Pancreas (tissue), 10 donors: ENCODE measurements around the gene TMC7. TPM values are rescaled to one million over a fixed set of nuclear protein-coding genes. Genes with fewer than 3 reads are reported as not detected.
A peak's percentile ranks its signal among the peaks of the same experiment; 100 is the strongest.

Experiments
- ATAC-seq, 4 donors: fragments of 200-7000 bp; cut with Tn5 transposase; one replicate each; pipeline versions ENCODE4 v1.8.0 to v1.9.1; 2020; ENCODE audit warnings: mild to moderate bottlenecking in 4 of 4, moderate library complexity in 4 of 4
- DNase-seq, 6 donors: peaks; one replicate each; pipeline ENCODE4 v3.0.0-alpha.2; 2020
- FAIRE-seq: peaks from 2 replicates; lab custom pipeline; 2012; peaks lifted over from hg19 to GRCh38; lab: Jason Lieb, UNC
- H3K27ac ChIP-seq, 4 donors: fragments of 200-600 bp; sonication (generic); 1 replicate in 3 of 4; 2 replicates in 1 of 4; pipeline versions ENCODE4 v1.5.0 to v1.8.0; 2020
- H3K27me3 ChIP-seq, 4 donors: fragments of 200-600 bp; one replicate each; pipeline ENCODE4 v1.8.0; 2021
- H3K36me3 ChIP-seq, 3 donors: fragments of 200-600 bp; sonication (generic) in 1 of 3; one replicate each; pipeline versions ENCODE4 v1.5.0 to v1.8.0; 2020 to 2021
- H3K4me1 ChIP-seq, 3 donors: fragments of 200-600 bp; one replicate each; pipeline ENCODE4 v1.8.0; 2021
- H3K4me3 ChIP-seq, 4 donors: fragments of 200-600 bp; sonication (generic) in 2 of 4; one replicate each; pipeline versions ENCODE4 v1.5.0 to v1.8.0; 2020 to 2021
- H3K9me3 ChIP-seq, 4 donors: fragments of 200-600 bp; one replicate each; pipeline ENCODE4 v1.8.0; 2021
- WGBS, 2 donors: extraction: QIAGEN DNeasy Blood & Tissue Kit; methylation state at CpG; one replicate each; pipeline ENCODE4 v1.1.7; 2013; 5-methylcytosine and 5-hydroxymethylcytosine counted together
- intact Hi-C, 3 donors: fragments of 100-400 bp; cut with DNase I; formaldehyde crosslinking; loops; one replicate each; pipeline versions ENCODE4 v1.11.1 to v1.14.2; 2022
- polyA plus RNA-seq, 2 donors: library from polyadenylated mRNA; stranded (reverse); fragments of 200-250 nt; gene quantifications; one replicate each; pipeline ENCODE4 v1.2.3, GENCODE V29; 2013
- total RNA-seq, 6 donors: library from RNA; stranded (reverse); fragmentation: NEBNext Ultra II Directional in 4 of 6; extraction: Animal tissue kit (Norgen Biotek cat#: 25700) in 4 of 6; gene quantifications; one replicate each; pipeline versions ENCODE4 v1.2.1 to v1.2.4, GENCODE V29; 2021 to 2023
- TF ChIP-seq, protein P1 (sequence below), 4 donors: fragments of 200-600 bp; sonication (generic) in 3 of 4; IDR thresholded peaks; one replicate each; pipeline versions ENCODE4 v1.5.0 to v1.8.0; 2021; ENCODE audit warnings: antibody characterized with exemption in 4 of 4
- donor health status: healthy with polysubstance abuse.
- donor health status: DM: no; HTN: no; CAD: no; lungs with moderate emphysema.
- donor health status: DM: no; HTN: no; CAD: no.
- donor health status: control.
- donor health status: control.
- donor health status: Bipolar disorder and iron deficiency.
- donor health status: DM: yes; HTN: yes; CAD: no.
- donor health status: DM: no; HTN: no; CAD: no.
- donor health status: DM: no; HTN: no; CAD: no.
- donor health status: DM: yes; HTN: yes; CAD: no.

TMC7 gene
- total RNA-seq = 1 to 10 TPM in 1 of 6 donors, under 1 TPM in 5; 0.20 to 1.1 (median 0.43) TPM
- polyA plus RNA-seq = under 1 TPM; 0.42 to 0.73 TPM

GRCh38 chr16:18983565-18984434 lies at the start of gene TMC7:
TMC7 (plus strand) TSS chr16:18983934; CDS start chr16:18984064, 130 bp downstream.
- TF ChIP-seq, protein P1, sequence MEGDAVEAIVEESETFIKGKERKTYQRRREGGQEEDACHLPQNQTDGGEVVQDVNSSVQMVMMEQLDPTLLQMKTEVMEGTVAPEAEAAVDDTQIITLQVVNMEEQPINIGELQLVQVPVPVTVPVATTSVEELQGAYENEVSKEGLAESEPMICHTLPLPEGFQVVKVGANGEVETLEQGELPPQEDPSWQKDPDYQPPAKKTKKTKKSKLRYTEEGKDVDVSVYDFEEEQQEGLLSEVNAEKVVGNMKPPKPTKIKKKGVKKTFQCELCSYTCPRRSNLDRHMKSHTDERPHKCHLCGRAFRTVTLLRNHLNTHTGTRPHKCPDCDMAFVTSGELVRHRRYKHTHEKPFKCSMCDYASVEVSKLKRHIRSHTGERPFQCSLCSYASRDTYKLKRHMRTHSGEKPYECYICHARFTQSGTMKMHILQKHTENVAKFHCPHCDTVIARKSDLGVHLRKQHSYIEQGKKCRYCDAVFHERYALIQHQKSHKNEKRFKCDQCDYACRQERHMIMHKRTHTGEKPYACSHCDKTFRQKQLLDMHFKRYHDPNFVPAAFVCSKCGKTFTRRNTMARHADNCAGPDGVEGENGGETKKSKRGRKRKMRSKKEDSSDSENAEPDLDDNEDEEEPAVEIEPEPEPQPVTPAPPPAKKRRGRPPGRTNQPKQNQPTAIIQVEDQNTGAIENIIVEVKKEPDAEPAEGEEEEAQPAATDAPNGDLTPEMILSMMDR (IDR thresholded peaks at IDR 0.05) = peak in 3 of 4 donors; percentile 27 to 41 (median 28)
- Histone ChIP-seq H3K27me3 (no peaks in the 10 kb centered on the region), H3K4me3 (peak within 1 kb of the TSS; percentile 37 to 57 (median 49)), H3K27ac (peak within 1 kb of the TSS in 3 of 4 donors; percentile 24 to 39 (median 36)), H3K4me1 (no peaks in the 10 kb centered on the region), H3K9me3 (no peaks in the 10 kb centered on the region), H3K36me3 (no peaks in the 10 kb centered on the region)
- WGBS, 2 donors = 7 to 9% methylated on average over 56 to 64 of the region's 64 CpGs
- ATAC-seq (peak; percentile 90 to 99 (median 97)), FAIRE-seq (no peak), DNase-seq (peak; percentile 62 to 87 (median 80))
- intact Hi-C loops = loop anchor here in 1 of 3 donors (5.0 kb wide), 1 partner anchor 89 kb away; no protein-coding TSS in a partner anchor

- 85 to 87% methylated on average over 7 of the region's 7 CpGs for WGBS, 2 donors
- H3K4me3 ChIP-seq = no peak overlapping the region
- H3K27me3 ChIP-seq = no peaks in the 10 kb centered on the region
- no peaks in the 10 kb centered on the region for H3K4me1 ChIP-seq
- no peak for DNase-seq
- no peaks in the 10 kb centered on the region for H3K36me3 ChIP-seq
- no peak for FAIRE-seq
- ATAC-seq = no peak
- intact Hi-C loops = no loop called here
- no peak overlapping the region for H3K27ac ChIP-seq
- TF ChIP-seq, protein P1 (IDR thresholded peaks at IDR 0.05) = no peak
- H3K9me3 ChIP-seq = no peaks in the 10 kb centered on the region
These were observed 46.9 kb upstream of the TMC7 start for GRCh38 chr16:18936727-18937340.

GRCh38 chr16:18937390-18937789 lies 46.3 kb upstream of the TMC7 start:
- ATAC-seq (no peak), FAIRE-seq (no peak), DNase-seq (no peak)
- H3K27ac ChIP-seq = no peak overlapping the region
- H3K4me1 ChIP-seq = no peaks in the 10 kb centered on the region
- no peak overlapping the region for H3K4me3 ChIP-seq
- H3K9me3 ChIP-seq = no peaks in the 10 kb centered on the region
- TF ChIP-seq, protein P1 (IDR thresholded peaks at IDR 0.05) = no peak
- no peaks in the 10 kb centered on the region for H3K27me3 ChIP-seq
- no peaks in the 10 kb centered on the region for H3K36me3 ChIP-seq
- intact Hi-C loops = no loop called here

GRCh38 chr16:18938986-18939385 lies 44.7 kb upstream of the TMC7 start:
- H3K4me3 ChIP-seq = no peak overlapping the region
- WGBS, 2 donors = 90 to 94% methylated on average over 9 of the region's 9 CpGs
- H3K27ac ChIP-seq = no peak overlapping the region
- DNase-seq = no peak
- no peaks in the 10 kb centered on the region for H3K4me1 ChIP-seq
- no peak for ATAC-seq
- no peaks in the 10 kb centered on the region for H3K9me3 ChIP-seq
- intact Hi-C loops = no loop called here
- TF ChIP-seq, protein P1 (IDR thresholded peaks at IDR 0.05) = no peak
- no peak for FAIRE-seq
- H3K27me3 ChIP-seq = no peaks in the 10 kb centered on the region
- no peaks in the 10 kb centered on the region for H3K36me3 ChIP-seq
